Vagina (tissue), 2 donors: ENCODE measurements around the gene ZNF527.

ENCODE experiments used
- POLR2A ChIP-seq, 2 donors: fragments of 450-650 bp; IDR thresholded peaks; one replicate each; pipeline ENCODE4 v1.6.1; 2017; ENCODE audit warnings: antibody characterized with exemption in 2 of 2, mild to moderate bottlenecking in 2 of 2, moderate library complexity in 2 of 2
- POLR2AphosphoS5 ChIP-seq, 2 donors: sonication (generic); formaldehyde crosslinking; IDR thresholded peaks; one replicate each; pipeline ENCODE4 v1.9.0; 2017; ENCODE audit warnings: antibody characterized with exemption in 2 of 2, mild to moderate bottlenecking in 2 of 2, low read depth in 1 of 2; ENCODE audit not compliant: insufficient read depth in 1 of 2
- TF ChIP-seq, protein P1 (sequence below), 3 experiments: fragments of 450-650 bp in 2 of 3; fragments of 200-600 bp in 1 of 3; sonication (generic) in 1 of 3; IDR thresholded peaks; one replicate each; pipeline ENCODE4 v1.5.1; 2017 to 2019; ENCODE audit warnings: antibody characterized with exemption in 3 of 3, mild to moderate bottlenecking in 2 of 3, moderate library complexity in 2 of 3

DNA sequence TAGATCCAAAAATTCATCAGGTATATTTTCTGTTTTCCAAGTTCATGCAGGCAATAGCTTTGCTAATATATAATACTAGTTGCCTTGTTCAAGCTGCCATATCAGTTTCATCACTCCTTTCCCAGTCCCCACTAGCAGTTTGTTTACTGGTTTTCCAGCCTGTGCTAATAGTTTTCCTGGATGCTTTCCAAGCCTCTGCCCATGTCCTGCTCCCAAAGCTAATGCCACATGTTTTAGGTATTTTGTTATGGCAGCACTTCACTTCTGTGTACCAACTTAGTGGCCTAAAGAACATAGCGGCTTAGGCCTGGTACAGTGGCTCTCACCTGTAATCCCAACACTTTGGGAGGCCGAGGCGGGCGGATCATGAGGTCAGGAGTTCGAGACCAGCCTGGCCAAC is 28.1 kb upstream of the ZNF527 start:
- TF ChIP-seq POLR2A (IDR thresholded peaks at IDR 0.05) = no peak
- TF ChIP-seq, protein P1, sequence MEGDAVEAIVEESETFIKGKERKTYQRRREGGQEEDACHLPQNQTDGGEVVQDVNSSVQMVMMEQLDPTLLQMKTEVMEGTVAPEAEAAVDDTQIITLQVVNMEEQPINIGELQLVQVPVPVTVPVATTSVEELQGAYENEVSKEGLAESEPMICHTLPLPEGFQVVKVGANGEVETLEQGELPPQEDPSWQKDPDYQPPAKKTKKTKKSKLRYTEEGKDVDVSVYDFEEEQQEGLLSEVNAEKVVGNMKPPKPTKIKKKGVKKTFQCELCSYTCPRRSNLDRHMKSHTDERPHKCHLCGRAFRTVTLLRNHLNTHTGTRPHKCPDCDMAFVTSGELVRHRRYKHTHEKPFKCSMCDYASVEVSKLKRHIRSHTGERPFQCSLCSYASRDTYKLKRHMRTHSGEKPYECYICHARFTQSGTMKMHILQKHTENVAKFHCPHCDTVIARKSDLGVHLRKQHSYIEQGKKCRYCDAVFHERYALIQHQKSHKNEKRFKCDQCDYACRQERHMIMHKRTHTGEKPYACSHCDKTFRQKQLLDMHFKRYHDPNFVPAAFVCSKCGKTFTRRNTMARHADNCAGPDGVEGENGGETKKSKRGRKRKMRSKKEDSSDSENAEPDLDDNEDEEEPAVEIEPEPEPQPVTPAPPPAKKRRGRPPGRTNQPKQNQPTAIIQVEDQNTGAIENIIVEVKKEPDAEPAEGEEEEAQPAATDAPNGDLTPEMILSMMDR (IDR thresholded peaks at IDR 0.05) = no peak
- no peak for TF ChIP-seq POLR2AphosphoS5 (IDR thresholded peaks at IDR 0.05; ENCODE audit: insufficient read depth in 1 of 2, low read depth in 1 of 2)
